Suppressor macrophage (primary cell): ENCODE data around the gene PAPPA.

ENCODE experiments used
- DNase-seq, 4 experiments: peaks; one replicate each; pipeline ENCODE4 v3.0.0-alpha.2; 2020 to 2022

Gene PAPPA

DNA sequence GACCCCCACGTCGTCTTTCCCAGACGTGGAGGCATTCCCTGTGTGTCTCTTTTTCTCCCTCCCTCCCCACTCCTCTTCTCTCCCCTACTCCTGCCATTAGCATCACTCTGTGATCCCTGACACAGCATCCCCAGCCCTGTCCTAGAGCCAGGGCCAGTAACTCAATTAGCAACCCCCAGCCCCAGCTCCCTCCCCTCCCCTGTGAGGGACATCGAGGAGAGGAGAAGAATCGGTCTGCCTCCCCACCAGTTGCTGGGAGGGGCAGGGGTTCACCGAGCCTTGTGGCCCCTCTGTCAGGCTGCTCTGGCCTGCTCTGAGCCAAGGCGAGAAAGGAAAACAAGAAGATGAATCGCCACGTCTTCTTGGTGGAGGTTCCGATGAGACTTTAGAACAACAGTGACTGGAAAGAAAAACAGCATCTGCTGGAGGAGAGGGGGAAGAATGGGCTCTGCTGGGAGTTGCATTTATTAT lies 123.1 kb downstream of the PAPPA start:
- DNase-seq, result no peak

DNA sequence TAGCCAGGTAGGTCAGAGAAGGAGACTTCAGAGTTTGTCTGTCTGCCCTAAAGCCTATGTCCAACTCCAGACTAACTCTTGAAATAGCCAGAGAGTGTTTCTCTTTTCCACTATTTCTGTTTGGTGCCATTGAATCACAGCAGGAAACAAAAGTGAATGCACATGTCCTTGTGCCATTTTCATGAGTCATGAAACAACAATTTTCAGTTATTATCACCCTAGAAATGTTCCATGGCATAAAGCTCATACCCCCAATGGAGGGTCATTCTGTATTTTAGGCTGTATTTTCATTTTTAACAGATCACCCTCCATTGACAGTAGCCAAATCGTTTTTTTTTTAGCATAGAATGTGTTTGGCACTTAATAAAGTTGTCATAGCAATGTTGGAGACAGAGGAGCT lies 124.7 kb downstream of the PAPPA start:
- no peak for DNase-seq

DNA sequence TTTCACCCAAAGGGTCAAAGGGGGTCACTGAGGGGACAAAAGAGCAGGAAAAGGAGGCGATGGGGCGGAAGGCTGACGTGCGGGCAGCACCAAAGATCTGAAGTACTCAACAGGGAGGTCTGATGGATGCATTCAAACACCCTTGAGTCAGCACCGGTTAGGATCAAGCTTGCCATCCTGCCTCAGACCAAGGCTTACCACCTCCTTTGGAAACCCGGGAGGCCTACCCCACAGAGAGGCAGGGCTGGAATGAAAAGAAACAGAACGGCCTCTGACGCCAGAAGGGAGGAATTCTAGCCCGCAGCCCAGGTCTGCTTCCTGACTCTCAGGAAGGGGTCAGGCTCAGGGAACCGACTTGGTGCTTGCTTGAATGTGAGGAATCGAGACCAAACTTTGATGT lies 125.6 kb downstream of the PAPPA start:
- DNase-seq, result no peak

DNA sequence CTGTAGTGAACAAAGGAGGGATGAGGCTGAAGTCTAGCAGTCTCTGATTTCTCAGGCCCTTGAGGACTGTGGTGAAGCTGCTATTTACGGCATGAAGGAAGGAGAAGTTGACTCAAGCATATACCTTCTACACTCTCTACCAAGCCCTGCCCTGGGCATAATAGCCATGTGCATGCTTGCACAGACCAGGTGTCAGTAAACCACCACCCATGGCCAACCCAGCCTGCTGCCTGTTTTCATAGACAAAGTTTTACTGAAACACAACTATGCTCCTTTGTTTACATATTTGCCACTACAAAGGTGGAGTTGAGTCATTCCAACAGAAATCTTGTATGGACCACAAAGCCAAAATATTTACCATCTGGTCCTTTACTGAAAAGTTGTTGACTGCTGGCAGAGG lies 126.9 kb downstream of the PAPPA start:
- DNase-seq, result no peak

DNA sequence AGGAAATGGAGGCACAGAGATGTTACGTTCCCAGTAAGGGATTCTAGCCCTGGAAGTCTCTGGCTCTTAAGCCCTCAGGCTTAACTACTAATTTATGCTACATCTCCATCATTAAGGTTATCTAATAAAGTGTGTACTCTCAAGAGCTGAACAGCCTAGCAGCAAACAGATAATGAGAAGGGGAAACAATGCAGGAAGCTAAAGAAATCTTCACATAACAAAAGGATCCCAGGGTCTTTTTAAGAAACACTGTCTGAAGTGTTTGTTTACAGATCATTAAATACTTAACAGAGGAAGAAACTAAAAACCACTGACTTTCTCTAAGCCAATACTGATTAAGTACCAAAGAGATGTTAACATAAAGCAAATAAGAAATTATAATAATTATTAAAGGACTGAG lies 129.0 kb downstream of the PAPPA start:
- no peak for DNase-seq

DNA sequence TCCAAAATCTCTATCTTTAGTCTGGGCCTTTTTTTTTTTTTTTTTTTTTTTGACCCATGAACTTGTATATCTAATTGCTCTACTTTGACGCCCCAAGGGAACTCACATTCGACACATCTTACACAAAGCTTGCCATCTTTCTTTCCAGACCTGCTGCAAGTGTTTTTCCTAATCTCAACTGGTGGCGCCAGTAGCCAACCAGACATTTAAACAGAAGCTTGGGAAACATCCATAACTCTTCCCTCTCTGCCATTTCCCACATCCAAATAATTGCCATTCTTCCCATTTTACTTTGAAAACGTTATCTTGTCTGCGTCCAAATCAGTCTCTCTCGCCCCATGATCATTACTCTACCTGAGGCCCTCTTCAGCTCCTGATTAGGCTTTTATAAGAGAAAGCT lies 130.9 kb downstream of the PAPPA start:
- no peak for DNase-seq

DNA sequence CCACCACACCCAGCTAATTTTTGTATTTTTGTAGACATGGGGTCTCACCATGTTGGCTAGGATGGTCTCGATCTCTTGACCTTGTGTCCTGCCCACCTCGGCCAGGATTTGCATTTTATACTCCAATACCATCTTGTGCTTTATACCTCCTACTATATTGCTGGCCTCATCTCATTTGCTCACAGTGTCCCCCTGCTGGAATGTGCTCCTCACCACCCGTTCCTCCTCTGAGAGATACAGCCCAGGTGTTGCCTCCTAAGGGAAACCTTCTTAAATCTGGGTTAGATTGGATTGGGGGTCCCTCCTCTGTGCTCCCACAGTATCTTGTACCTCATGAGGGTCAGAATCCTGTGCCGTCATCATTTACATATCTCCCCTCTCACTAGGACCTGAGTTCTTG lies 131.7 kb downstream of the PAPPA start:
- DNase-seq, result no peak

DNA sequence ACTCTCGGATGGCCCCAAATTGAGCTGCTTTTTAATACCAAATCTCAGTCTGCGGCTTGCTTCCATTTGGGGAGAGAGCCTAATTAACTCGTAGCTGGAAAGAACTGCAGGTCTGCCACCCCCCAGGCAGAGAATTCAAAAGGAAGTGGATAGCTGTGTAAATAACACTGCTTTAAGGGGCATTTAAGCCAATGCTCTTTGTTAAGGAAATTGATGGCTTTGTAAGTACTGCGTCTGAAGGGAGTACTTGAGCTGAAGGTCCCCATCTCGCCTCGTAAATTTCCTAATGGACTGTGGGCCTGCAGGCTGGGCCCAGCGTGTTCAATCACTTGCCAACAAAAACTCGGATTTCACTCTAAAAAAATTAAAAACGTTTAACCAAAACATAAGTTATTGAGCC lies 132.7 kb downstream of the PAPPA start:
- no peak for DNase-seq

DNA sequence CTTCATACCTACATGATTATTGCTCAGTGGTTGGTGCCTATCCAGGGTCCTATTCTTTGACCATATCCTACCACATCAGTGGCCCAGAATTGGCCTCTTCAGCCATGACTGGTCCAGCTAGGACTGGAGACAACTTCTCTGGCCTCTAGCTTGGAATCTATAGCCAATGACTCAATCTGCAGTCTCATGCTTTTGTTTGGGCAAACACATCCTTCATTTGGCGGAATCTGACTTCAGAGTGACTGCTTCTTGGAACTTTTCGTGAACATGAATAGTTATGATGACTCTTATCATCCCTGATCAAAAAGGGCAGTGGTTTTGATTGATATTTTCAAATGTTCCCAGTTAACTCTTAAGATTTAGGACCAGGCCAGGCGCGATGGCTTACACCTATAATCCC lies 134.1 kb downstream of the PAPPA start:
- no peak for DNase-seq

DNA sequence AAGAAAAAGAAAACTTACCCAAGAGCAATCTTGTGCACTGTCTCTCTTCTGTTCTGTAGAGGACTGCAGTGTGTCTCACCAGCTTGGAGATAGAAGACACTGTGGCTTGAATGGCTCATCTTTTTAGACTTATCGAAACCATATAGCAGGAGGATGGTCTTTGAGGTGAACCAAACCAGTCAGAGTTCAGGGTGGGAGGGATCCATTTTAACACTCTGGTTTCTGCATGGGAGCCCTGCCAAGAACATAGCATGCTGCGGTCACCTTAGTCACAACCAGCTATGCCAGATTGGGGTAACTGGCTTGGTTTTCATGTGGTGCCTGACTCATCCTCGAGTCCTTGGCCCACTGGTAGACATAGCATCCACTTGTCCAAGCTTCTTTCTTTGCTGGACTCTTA lies 135.1 kb downstream of the PAPPA start:
- DNase-seq, result no peak

DNA sequence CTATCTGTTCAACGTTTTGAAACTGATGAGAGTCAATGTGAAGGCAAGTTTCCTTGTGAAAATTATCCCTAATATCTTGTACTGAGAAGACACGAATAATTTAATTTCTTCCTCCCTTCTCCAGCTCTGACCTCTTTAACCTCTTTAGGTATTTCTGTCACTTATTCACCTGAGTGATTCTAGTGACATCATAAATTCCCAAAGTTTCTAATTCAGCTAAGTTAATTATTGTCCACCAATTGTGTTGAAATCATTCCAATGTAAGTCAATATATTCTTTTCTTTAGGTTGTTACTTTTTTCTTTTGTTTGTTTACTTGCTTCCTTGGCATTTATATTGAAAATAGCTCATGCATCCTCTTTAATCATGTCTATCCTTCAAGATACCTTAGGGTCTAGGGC lies 143.8 kb downstream of the PAPPA start:
- DNase-seq, result no peak

DNA sequence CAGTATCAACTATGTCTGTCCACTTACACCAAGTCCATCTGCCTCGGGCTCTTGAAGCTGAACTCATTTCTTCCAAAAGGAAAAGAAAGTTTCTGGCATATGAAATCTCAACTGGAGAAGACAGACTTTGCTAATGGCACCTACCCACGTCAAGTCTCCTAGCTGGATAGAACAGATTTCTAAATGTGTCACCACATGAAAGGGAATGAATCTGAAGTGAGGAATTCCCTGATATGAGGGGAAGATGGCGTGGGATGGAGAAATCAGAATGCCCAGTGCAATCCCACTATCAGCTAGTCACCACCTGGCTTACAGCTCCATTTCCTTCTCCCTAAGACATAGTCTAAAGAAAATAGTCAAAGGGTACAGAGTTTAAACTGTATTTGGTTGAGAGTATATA lies 144.7 kb downstream of the PAPPA start:
- DNase-seq, result no peak

DNA sequence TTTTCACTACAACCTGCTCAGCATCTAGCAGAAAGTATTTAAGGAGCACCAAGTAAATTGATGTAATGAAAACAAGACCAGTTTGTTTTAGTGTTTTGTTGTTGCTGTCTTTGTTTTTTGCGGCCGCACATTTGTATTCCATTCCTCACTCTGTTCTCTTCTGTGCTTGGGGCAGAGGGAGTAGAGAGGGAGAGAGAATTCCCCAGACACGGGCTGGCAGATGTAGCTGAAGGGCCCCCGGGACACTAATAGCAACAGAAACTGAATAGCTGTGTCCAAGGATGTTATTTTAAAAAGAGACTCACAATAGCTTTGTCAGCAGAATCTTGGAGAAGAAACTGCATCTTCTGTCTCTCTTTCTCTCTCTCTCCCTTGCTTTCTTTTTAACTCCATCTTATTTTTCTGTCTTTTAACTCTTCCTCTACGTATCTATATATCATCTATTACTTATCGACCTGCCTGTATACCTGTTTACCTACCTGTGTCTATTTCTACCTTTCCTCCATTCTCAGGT lies 145.3 kb downstream of the PAPPA start:
- no peak for DNase-seq

DNA sequence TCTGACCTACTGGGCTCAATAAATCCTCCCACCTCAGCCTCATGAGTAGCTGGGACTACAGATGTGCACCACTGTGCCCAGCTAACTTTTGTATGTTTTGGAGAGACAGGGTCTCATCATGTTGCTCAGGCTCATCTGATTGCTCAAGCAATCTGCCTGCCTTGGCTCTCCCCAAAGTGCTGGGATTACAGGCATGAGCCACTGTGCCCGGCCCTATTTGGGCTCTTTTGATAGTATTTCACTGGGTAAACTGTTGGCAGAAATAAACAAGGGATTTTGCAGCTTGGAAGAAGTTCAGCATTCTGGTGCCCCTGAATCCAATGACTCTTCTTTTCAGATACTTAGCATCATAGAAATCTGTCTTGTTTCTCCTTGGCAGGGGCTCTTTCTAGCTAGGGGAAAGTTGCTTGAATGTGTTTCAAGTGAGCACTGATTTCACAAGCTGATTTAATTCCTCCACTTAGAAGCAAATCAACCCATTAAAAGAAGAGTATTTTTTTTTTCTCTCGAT lies 146.8 kb downstream of the PAPPA start:
- no peak for DNase-seq

DNA sequence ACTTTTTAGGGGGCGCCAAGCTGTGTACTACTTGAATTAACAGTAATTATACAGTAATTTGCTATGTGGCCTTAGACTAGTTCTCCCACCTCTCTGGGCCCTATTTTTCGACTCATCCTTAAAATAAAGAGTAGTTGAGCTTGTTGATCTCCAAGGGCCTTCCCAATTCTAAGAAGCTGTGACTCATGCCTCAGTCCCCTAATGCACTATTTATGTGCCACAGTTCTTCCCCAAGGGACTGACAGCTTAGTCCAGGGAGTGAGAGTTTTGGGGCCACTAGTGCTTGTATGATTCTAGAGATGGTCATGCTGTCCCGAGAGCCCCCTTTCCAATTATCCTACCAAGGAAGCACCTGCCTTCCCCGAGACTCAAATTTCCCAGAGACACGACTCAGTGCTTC lies 149.7 kb downstream of the PAPPA start:
- no peak for DNase-seq

DNA sequence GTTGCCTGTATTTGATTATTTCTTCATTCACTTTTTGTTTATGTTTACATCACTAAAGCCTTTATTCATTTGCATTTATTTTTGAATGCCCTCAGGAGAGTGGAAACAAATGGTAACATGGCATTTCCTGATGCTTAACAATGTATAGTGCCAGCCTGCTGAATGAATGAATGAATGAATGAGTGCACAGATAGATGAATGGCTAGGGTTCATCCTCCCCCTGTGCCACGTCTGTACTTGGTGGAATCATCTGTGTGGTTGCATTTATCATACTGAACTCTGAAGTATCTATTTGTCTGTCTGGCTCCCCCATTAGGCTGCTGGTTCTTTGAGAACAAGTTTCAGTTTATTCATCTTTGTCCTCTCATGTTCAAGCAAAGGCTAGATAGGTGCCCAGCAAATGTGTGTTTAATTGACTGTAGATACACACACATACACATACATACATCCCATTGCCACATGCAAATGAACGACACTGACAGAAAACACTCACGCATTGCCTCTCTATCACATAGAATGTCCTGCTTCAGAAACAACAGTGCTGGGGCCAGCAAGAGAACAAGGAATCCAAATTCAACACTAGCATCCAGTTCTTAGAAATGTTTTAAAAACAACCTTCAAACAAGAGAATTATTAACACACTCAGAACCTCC lies 150.4 kb downstream of the PAPPA start:
- no peak for DNase-seq

DNA sequence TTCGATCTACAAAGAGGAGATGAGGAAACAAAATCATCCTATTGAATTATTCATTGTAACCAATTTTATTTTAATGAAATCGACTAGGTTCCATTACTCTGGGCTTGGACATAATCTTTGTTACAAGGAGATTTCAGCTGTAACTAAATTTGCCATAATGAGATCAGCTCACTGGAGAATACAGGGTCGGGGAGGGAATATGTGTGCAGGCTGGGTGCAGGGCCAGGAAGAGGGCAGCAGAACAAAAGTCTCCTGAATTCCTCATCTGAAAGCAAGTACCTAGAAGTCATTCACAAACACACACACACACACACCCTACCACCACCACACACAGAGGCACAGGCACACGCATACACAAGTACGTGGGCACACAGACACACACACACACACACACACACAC lies 151.2 kb downstream of the PAPPA start:
- DNase-seq, result no peak

DNA sequence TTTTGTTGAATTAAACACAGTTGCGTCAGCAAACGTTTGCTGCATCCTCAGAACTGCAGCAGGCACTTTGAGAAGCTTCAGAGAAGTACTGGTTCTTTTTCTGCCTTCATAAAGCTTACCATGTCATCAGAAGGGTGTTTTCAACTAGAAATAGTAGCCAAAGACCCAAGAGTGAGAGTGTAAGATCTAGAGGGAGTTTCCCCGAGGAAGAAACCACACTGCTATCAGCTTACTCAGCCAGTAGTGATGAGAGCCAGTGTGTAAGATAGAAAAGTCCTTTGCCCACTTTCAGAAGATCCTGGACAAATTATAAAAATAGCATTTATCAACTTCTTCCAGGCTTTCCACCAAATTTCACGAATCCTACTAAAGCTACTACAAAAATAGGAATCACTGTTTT lies 154.5 kb downstream of the PAPPA start:
- no peak for DNase-seq

DNA sequence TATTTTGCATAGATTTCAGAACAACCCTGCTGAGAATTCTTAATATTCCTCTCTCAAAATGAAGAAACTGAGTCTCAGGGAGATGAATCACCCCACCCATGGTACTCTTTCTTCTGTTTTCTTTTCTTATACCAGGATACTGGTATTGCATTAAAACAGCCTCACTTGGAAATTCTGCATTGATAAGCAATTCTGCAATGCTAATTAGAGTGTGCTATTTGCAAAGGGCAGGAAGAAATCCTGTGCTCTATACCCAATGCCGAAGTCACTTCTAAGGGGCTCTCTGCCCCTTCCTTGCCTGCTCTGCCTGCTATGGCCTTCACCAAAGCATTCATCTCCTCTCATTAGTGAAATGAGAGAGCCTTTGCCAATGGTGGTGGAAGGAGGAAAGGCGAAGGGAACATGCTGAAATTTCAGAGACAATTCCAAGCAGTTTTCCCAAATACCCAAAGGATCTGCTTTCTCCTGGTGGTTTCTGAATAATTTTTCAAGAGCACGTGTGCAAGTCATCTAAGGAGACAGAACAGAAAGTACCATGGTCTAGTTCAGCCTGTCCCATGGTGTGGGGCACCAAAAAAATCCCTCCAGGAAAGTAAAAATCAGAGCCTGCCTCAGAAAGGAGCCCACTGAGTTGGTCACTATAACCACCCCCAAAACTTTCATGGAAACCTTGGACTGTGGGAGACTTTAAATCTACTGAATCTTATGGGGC lies 156.5 kb downstream of the PAPPA start:
- no peak for DNase-seq

DNA sequence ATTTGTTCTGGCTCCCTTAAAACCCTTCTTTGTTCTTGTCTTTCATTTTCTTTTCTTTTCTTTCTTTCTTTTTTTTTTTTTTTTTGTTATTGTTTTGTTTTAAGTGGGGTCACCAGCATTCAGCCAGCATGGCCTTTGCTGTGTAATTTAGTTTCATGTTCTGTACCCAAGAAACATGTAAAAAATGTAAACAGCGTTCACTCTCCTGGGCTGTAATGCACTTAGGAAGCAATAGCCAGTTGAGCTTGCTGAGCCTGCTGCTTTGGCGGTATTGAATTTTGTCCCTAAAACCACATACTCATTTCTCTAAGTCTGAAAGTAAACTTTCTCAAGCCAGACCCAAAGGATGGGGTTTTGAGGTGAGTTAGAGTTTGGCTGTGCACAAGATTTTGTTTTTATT lies 158.6 kb downstream of the PAPPA start:
- no peak for DNase-seq

DNA sequence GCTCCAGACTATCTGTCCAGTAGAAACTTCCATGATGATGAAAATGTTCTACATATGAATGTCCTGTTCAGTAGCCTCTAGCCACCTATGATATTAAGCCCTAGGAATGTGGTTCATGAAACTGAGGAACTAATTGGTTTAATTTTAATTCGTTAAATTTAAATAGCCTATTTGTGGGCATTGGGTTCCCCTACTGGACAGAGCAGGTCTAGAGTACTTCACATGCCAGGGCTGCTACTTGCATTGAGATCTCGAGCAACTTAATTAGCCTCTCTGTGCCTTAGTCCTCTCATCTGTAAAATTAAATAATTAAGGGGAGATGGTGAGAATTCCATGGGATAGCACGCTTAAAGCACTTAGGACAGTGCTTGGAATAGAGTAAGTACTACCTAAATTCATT lies 160.0 kb downstream of the PAPPA start:
- no peak for DNase-seq

DNA sequence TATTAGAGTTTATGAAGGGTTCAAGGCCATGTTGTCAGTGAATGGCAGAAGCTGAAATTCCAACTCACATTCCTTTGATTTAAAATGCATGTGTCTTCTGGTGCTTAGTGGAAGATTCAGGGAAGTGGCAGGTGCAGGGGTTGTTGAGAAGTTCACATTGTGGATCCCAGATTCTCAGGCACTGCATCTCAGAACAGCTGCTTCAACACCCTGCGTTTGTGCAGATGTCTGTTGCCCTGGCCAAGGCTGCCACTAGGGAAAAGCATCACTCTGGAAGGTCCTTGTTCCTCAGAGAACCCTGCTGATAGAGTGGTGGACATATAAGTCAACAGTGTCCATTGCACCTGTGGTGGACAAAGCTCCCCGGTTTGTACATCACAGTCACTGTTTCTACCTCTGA lies 162.7 kb downstream of the PAPPA start:
- DNase-seq, result no peak

DNA sequence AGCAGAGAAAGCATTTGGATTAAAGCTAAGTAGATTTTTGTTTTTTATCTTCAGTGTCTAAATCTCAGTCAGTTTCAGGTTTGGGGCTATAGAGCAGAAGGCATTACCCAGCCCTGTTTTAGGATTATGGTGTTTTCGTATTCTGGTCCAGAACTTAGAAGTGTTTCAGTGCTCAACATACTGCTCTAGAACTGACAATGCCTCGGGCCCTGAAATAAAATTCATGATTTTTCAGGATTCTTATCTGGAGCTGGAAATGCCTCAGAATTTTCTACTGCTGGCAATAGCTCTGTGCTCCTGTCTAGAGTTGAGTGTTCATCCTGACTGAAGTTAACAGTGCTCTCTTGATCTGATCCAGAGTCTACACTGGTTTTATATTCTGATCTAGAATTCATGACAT lies 163.9 kb downstream of the PAPPA start:
- no peak for DNase-seq
